Right lobe of liver (tissue), 4 donors: Measurements from ENCODE around the gene ZNF415.

Experiments
- POLR2A ChIP-seq: fragments of 450-650 bp; IDR thresholded peaks from one replicate; pipeline ENCODE4 v1.6.1; 2017; ENCODE audit warnings: antibody characterized with exemption, mild to moderate bottlenecking
- TF ChIP-seq, protein P1 (sequence below), 4 donors: fragments of 200-600 bp in 3 of 4; fragments of 450-650 bp in 1 of 4; IDR thresholded peaks; one replicate each; pipeline versions ENCODE4 v1.5.1 to v1.8.0; 2016 to 2022; ENCODE audit warnings: antibody characterized with exemption in 4 of 4, mild to moderate bottlenecking in 2 of 4
- donor health status: DM: no; HTN: no; CAD: no.
- donor health status: DM: no; HTN: no; CAD: no.
- donor health status: DM: no; HTN: yes; CAD: no.

DNA sequence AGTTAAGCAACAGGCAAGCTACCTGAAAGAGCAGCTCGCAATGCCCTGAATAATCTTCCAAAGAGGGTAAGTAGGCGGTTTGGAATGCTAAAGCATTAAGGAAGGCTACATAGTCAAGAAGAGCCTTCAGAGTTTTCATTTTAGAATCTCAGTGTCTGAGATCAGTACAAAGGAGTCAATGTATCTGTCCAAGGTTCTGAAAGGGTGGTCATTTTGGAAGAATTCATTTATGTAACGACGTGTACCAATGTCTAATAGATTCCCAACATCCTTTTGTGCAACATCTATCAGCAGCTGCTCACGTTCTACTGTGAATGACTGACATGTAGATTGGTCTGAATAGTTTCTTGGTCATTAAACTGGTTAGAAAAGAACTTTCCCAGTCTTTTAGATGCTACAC, 45.3 kb upstream of the ZNF415 start:
- TF ChIP-seq, protein P1, sequence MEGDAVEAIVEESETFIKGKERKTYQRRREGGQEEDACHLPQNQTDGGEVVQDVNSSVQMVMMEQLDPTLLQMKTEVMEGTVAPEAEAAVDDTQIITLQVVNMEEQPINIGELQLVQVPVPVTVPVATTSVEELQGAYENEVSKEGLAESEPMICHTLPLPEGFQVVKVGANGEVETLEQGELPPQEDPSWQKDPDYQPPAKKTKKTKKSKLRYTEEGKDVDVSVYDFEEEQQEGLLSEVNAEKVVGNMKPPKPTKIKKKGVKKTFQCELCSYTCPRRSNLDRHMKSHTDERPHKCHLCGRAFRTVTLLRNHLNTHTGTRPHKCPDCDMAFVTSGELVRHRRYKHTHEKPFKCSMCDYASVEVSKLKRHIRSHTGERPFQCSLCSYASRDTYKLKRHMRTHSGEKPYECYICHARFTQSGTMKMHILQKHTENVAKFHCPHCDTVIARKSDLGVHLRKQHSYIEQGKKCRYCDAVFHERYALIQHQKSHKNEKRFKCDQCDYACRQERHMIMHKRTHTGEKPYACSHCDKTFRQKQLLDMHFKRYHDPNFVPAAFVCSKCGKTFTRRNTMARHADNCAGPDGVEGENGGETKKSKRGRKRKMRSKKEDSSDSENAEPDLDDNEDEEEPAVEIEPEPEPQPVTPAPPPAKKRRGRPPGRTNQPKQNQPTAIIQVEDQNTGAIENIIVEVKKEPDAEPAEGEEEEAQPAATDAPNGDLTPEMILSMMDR (IDR thresholded peaks at IDR 0.05), result no peak
- no peak for TF ChIP-seq POLR2A
